IMR-90 (cell line): ENCODE measurements around the gene GRAMD1A. TPM values are rescaled to one million over a fixed set of nuclear protein-coding genes. Genes with fewer than 3 reads are reported as not detected.

Experiments used
- ATAC-seq: fragments of 200-7000 bp; cut with Tn5 transposase; 2 replicates; pipeline ENCODE4 v1.9.1; 2020; ENCODE audit warnings: low read depth, mild to moderate bottlenecking, moderate library complexity
- BruUV-seq: library from RNA; stranded (reverse); fragments of 400-500 nt; replicated peaks from 2 replicates; lab custom pipeline; 2021; lab: Mats Ljungman, UMichigan
- CTCF ChIA-PET: fragments of 300-600 bp; formaldehyde crosslinking; extraction: SDS; loops from one replicate; lab custom pipeline; 2021; ENCODE audit warnings: antibody characterized with exemption; lab: Yijun Ruan, JAX
- POLR2A ChIA-PET: fragments of 300-600 bp; sonication (Branson Sonifier 250); formaldehyde crosslinking; loops from one replicate; lab custom pipeline; 2022; ENCODE audit warnings: antibody characterized with exemption; ENCODE audit not compliant: unreplicated experiment; lab: Charles Lee
- DNase-seq: peaks from one replicate; pipeline ENCODE4 v3.0.0; 2013
- H2AFZ ChIP-seq: replicated peaks from 2 replicates; pipeline ENCODE3; 2013; ENCODE audit warnings: low read length, mild to moderate bottlenecking; ENCODE audit not compliant: poor library complexity
- H2AK5ac ChIP-seq: 2 replicates; pipeline ENCODE4 v1.6.1; 2013; ENCODE audit warnings: low read depth, low read length, inconsistent platforms
- H2AK9ac ChIP-seq: replicated peaks from 2 replicates; pipeline ENCODE3; 2013; ENCODE audit warnings: mild to moderate bottlenecking, low read depth, low read length, moderate library complexity; ENCODE audit not compliant: poor library complexity
- H2BK120ac ChIP-seq: 2 replicates; pipeline ENCODE4 v1.6.1; 2013; ENCODE audit warnings: low read depth, low read length, inconsistent platforms
- H2BK15ac ChIP-seq: 3 replicates; pipeline ENCODE4 v1.6.1; 2013; ENCODE audit warnings: low read depth, low read length, inconsistent platforms
- H2BK20ac ChIP-seq: 2 replicates; pipeline ENCODE4 v1.6.1; 2013; ENCODE audit warnings: low read depth, mild to moderate bottlenecking, inconsistent platforms, low read length, moderate library complexity
- H2BK5ac ChIP-seq: 2 replicates; pipeline ENCODE4 v1.6.1; 2013; ENCODE audit warnings: mild to moderate bottlenecking, low read depth, low read length, inconsistent platforms; ENCODE audit not compliant: poor library complexity, severe bottlenecking
- H3K14ac ChIP-seq: replicated peaks from 2 replicates; pipeline ENCODE4 v1.6.1; 2013; ENCODE audit warnings: low read depth, low read length, inconsistent platforms
- H3K18ac ChIP-seq: 2 replicates; pipeline ENCODE4 v1.6.1; 2013; ENCODE audit warnings: low read depth, low read length, control low read depth
- H3K23ac ChIP-seq: 2 replicates; pipeline ENCODE4 v1.6.1; 2013; ENCODE audit warnings: low read depth, low read length, inconsistent platforms
- H3K27ac ChIP-seq: 2 replicates; pipeline ENCODE4 v1.5.1; 2013; ENCODE audit warnings: mild to moderate bottlenecking, control low read depth, low read length; ENCODE audit not compliant: insufficient read depth
- H3K27me3 ChIP-seq: 2 replicates; pipeline ENCODE4 v1.6.1; 2013; ENCODE audit warnings: low read length; ENCODE audit not compliant: control insufficient read depth, insufficient read depth
- H3K36me3 ChIP-seq: 2 replicates; pipeline ENCODE4 v1.6.1; 2013; ENCODE audit warnings: low read length, mixed read lengths; ENCODE audit not compliant: control insufficient read depth, insufficient read depth
- H3K4ac ChIP-seq: 2 replicates; pipeline ENCODE4 v1.6.1; 2013; ENCODE audit warnings: low read depth, low read length, inconsistent platforms
- H3K4me1 ChIP-seq: 2 replicates; pipeline ENCODE4 v1.6.1; 2013; ENCODE audit warnings: low read length, mixed read lengths; ENCODE audit not compliant: control insufficient read depth, insufficient read depth
- H3K4me2 ChIP-seq: 2 replicates; pipeline ENCODE4 v1.6.1; 2013; ENCODE audit warnings: low read depth, mild to moderate bottlenecking, control low read depth, low read length, moderate library complexity
- H3K4me3 ChIP-seq: 2 replicates; pipeline ENCODE4 v1.5.1; 2013; ENCODE audit warnings: low read depth, mild to moderate bottlenecking, control low read depth, low read length, moderate library complexity; ENCODE audit not compliant: insufficient read depth
- H3K56ac ChIP-seq: 2 replicates; pipeline ENCODE4 v1.6.1; 2013; ENCODE audit warnings: low read length, inconsistent platforms; ENCODE audit not compliant: insufficient read depth; ENCODE audit errors: extremely low read depth
- H3K79me1 ChIP-seq, 2 experiments: 2 replicates each; pipeline ENCODE4 v1.6.1; 2013; ENCODE audit warnings: low read length in 2 of 2, inconsistent platforms in 1 of 2, low read depth in 1 of 2
- H3K9ac ChIP-seq: 2 replicates; pipeline ENCODE4 v1.6.1; 2013; ENCODE audit warnings: low read depth, low read length, control low read depth
- H3K9me1 ChIP-seq: 2 replicates; pipeline ENCODE4 v1.6.1; 2013; ENCODE audit warnings: low read length, inconsistent platforms; ENCODE audit not compliant: insufficient read depth
- H3K9me3 ChIP-seq: 2 replicates; pipeline ENCODE4 v1.6.1; 2013; ENCODE audit warnings: low read length; ENCODE audit not compliant: control insufficient read depth, insufficient read depth
- H4K20me1 ChIP-seq: 2 replicates; pipeline ENCODE4 v1.6.1; 2013; ENCODE audit warnings: low read length, inconsistent platforms; ENCODE audit not compliant: insufficient read depth
- H4K5ac ChIP-seq: 2 replicates; pipeline ENCODE4 v1.6.1; 2013; ENCODE audit warnings: mild to moderate bottlenecking, low read depth, low read length, control low read depth
- H4K8ac ChIP-seq, 2 experiments: 2 replicates each; pipeline ENCODE4 v1.6.1; 2013; ENCODE audit warnings: low read depth in 2 of 2, low read length in 2 of 2, control low read depth in 1 of 2, inconsistent platforms in 1 of 2
- H4K91ac ChIP-seq: 2 replicates; pipeline ENCODE4 v1.6.1; 2013; ENCODE audit warnings: low read depth, low read length, inconsistent platforms; ENCODE audit not compliant: insufficient read depth
- BHLHE40 ChIP-seq: fragments of 150-350 bp; IDR thresholded peaks from 2 replicates; pipeline ENCODE4 v1.6.1; 2016; ENCODE audit warnings: mild to moderate bottlenecking, low read depth, low read length
- CEBPB ChIP-seq: IDR thresholded peaks from 2 replicates; pipeline ENCODE4 v1.6.1; 2012; ENCODE audit warnings: low read depth, low read length, improper control_type of control experiment
- CHD1 ChIP-seq: IDR thresholded peaks from 2 replicates; pipeline ENCODE4 v1.6.1; 2012; ENCODE audit warnings: low read depth, low read length, improper control_type of control experiment
- CTCF ChIP-seq: conservative IDR thresholded peaks from 2 replicates; pipeline ENCODE4 v1.5.1; 2012; ENCODE audit warnings: mild to moderate bottlenecking, low read depth, low read length, improper control_type of control experiment
- ELK1 ChIP-seq: fragments of 150-350 bp; IDR thresholded peaks from 2 replicates; pipeline ENCODE4 v1.6.1; 2016; ENCODE audit warnings: low read depth, mild to moderate bottlenecking, low read length, moderate library complexity, borderline replicate concordance
- FOS ChIP-seq: fragments of 150-350 bp; IDR thresholded peaks from 2 replicates; pipeline ENCODE4 v1.6.1; 2016; ENCODE audit warnings: low read depth, low read length
- MAFK ChIP-seq: IDR thresholded peaks from 2 replicates; pipeline ENCODE4 v1.6.1; 2012; ENCODE audit warnings: low read depth, low read length, improper control_type of control experiment
- MAZ ChIP-seq: IDR thresholded peaks from 2 replicates; pipeline ENCODE4 v1.6.1; 2012; ENCODE audit warnings: low read depth, mild to moderate bottlenecking, low read length, improper control_type of control experiment, moderate library complexity, borderline replicate concordance
- MXI1 ChIP-seq: IDR thresholded peaks from 2 replicates; pipeline ENCODE4 v1.6.1; 2012; ENCODE audit warnings: low read depth, mild to moderate bottlenecking, low read length, moderate library complexity, borderline replicate concordance
- NFE2L2 ChIP-seq: fragments of 150-350 bp; IDR thresholded peaks from 2 replicates; pipeline ENCODE4 v1.6.1; 2016; ENCODE audit warnings: low read depth, mild to moderate bottlenecking, low read length
- POLR2A ChIP-seq: IDR thresholded peaks from 2 replicates; pipeline ENCODE4 v1.6.1; 2012; ENCODE audit warnings: mild to moderate bottlenecking, low read depth, low read length
- RAD21 ChIP-seq: IDR thresholded peaks from 2 replicates; pipeline ENCODE4 v1.6.1; 2012; ENCODE audit warnings: low read length, improper control_type of control experiment
- RCOR1 ChIP-seq: IDR thresholded peaks from 2 replicates; pipeline ENCODE4 v1.6.1; 2012; ENCODE audit warnings: mild to moderate bottlenecking, low read length, improper control_type of control experiment; ENCODE audit not compliant: insufficient replicate concordance
- RFX5 ChIP-seq: IDR thresholded peaks from 2 replicates; pipeline ENCODE4 v1.8.0; 2012; ENCODE audit warnings: low read depth, mild to moderate bottlenecking, low read length, moderate library complexity
- SMC3 ChIP-seq: fragments of 150-350 bp; IDR thresholded peaks from 2 replicates; pipeline ENCODE4 v1.6.1; 2016; ENCODE audit warnings: low read depth, mild to moderate bottlenecking, antibody characterized with exemption, low read length, moderate library complexity
- WGBS, 2 experiments: methylation state at CpG; one replicate each; pipeline versions ENCODE4 v1.1.5 to v1.1.7; 2013; ENCODE audit warnings: missing lambda C conversion rate in 2 of 2; ENCODE audit not compliant: insufficient read length in 1 of 2; ENCODE audit errors: extremely low coverage in 2 of 2; 5-methylcytosine and 5-hydroxymethylcytosine counted together
- dilution Hi-C: fragments of 300-500 bp; cut with HindIII; formaldehyde crosslinking; loops from one replicate; pipeline ENCODE4 v1.14.3; 2018; ENCODE audit warnings: low sequenced_read_pairs; ENCODE audit not compliant: unreplicated experiment
- in situ Hi-C: fragments of 300-500 bp; cut with MboI; formaldehyde crosslinking; loops from 3 replicates; pipeline ENCODE4 v1.14.3; 2019; ENCODE audit warnings: low sequenced_read_pairs, inconsistent platforms, mixed read lengths
- intact Hi-C: fragments of 100-400 bp; cut with micrococcal nuclease; formaldehyde crosslinking; loops from 2 replicates; pipeline ENCODE4 v1.10.0; 2022
- polyA plus RNA-seq, 3 experiments: library from polyadenylated mRNA; depleted of rRNA; stranded (reverse); fragments of >200 nt; gene quantifications; 2 replicates each; pipeline ENCODE4 v1.2.3, GENCODE V29; 2012; ENCODE audit warnings: low replicate concordance in 1 of 3
- total RNA-seq: library from RNA; depleted of rRNA; stranded (reverse); fragments of >200 nt; gene quantifications from 2 replicates; pipeline ENCODE4 v1.2.3, GENCODE V29; 2012
- TF ChIP-seq, protein P1 (sequence below): fragments of 150-350 bp; IDR thresholded peaks from 2 replicates; pipeline ENCODE4 v1.6.1; 2017; ENCODE audit warnings: mild to moderate bottlenecking, antibody characterized with exemption, low read length, low read depth

Gene GRAMD1A
- total and polyA plus RNA-seq, 2 of the 4 experiments (the other 2 are of a cell fraction), result 11.1 to 63.0 TPM

DNA sequence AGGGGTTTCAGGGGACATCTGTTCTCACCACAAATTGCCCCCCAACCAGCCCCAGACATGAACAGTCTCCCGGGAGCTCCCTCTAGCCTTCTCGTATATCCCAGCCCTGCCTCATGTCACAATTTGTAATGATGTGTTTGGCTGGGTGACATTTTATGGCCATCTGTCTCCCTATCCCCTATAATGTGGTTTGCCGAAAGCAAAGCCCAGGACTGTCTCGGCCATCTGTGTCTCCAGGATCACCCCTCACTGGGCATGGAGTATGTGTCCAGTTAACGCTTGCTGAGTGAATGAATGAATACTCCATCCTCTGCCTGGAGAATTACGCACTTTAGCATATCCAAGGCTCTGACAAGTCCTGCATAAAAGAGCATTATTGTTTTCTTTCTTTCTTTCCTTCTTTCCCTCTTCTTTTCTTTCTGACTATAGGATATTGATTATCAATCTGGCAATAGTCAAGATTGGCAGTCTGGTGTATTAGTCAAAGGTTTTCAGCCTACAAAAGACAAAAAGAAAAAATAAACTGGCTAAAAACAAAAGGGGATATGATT is 56.5 kb downstream of the GRAMD1A start:
- Histone ChIP-seq H2AK5ac (no peak overlapping the region), H4K5ac (no peak overlapping the region), H2BK5ac (no peak overlapping the region), H3K27me3 (peaks cover 25% of the 10 kb centered on the region), H3K4me2 (no peak overlapping the region), H3K9ac (no peak overlapping the region), H3K14ac (no peak overlapping the region), H4K20me1 (no peaks in the 10 kb centered on the region), H2AK9ac (no peak overlapping the region), H4K91ac (no peak overlapping the region), H3K27ac (no peak overlapping the region), H3K23ac (no peak overlapping the region), H3K9me1 (no peaks in the 10 kb centered on the region), H2BK20ac (no peak overlapping the region), H2BK15ac (no peak overlapping the region), H4K8ac (no peak overlapping the region), H3K56ac (no peak overlapping the region), H2BK120ac (no peak overlapping the region), H2AFZ (no peak overlapping the region), H3K18ac (no peak overlapping the region), H3K36me3 (no peaks in the 10 kb centered on the region), H3K9me3 (no peaks in the 10 kb centered on the region), H3K4me3 (no peak overlapping the region), H3K4me1 (no peaks in the 10 kb centered on the region), H3K4ac (no peak overlapping the region), H3K79me1 (no peaks in the 10 kb centered on the region)
- dilution Hi-C loops (no loop called here), in situ Hi-C loops (no loop called here), intact Hi-C loops (no loop called here)
- ChIA-PET POLR2A (no interaction called here), CTCF (interaction anchor here (1.6 kb wide), 1 partner anchor 12 kb away, joined by 3 read pairs; no protein-coding TSS in a partner anchor)
- no peak for TF ChIP-seq CTCF
- TF ChIP-seq, protein P1, sequence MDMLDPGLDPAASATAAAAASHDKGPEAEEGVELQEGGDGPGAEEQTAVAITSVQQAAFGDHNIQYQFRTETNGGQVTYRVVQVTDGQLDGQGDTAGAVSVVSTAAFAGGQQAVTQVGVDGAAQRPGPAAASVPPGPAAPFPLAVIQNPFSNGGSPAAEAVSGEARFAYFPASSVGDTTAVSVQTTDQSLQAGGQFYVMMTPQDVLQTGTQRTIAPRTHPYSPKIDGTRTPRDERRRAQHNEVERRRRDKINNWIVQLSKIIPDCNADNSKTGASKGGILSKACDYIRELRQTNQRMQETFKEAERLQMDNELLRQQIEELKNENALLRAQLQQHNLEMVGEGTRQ, result no peak
- TF ChIP-seq NFE2L2, result no peak
- no peak for TF ChIP-seq ELK1
- TF ChIP-seq MAZ, result no peak
- no peak for TF ChIP-seq RCOR1
- no peak for TF ChIP-seq FOS
- TF ChIP-seq MXI1, result no peak
- TF ChIP-seq CEBPB, result no peak
- TF ChIP-seq RFX5, result no peak
- TF ChIP-seq MAFK, result no peak
- TF ChIP-seq POLR2A, result no peak
- no peak for TF ChIP-seq BHLHE40
- TF ChIP-seq RAD21, result no peak
- TF ChIP-seq SMC3, result no peak
- no peak for TF ChIP-seq CHD1
- WGBS, 2 experiments, result no CpG with 5 or more reads among the region's 6 CpGs
- no peak for ATAC-seq
- no TSS peak for BruUV-seq
- no peak for DNase-seq
